HG03520 (cell line): ENCODE measurements around the gene LONP1.
"Not testable (repeated sequence)": the region's sequence is repeated elsewhere in the genome, so short reads cannot be mapped to it uniquely, and the experiment has no call there.

Source experiments
- ATAC-seq: cut with Tn5 transposase; IDR thresholded peaks from one replicate; pipeline ENCODE4 v1.9.1; 2021; ENCODE audit warnings: mild to moderate bottlenecking, moderate library complexity; ENCODE audit not compliant: unreplicated experiment

The LONP1 gene

GRCh38 chr19:5693195-5694166 is 26.5 kb downstream of the LONP1 start:
- ATAC-seq, result no peak

GRCh38 chr19:5692723-5693194 is 27.2 kb downstream of the LONP1 start:
- no peak for ATAC-seq

- no peak for ATAC-seq
Measured at GRCh38 chr19:5691822-5692722, 27.9 kb downstream of the LONP1 start.

GRCh38 chr19:5690955-5691821 is 28.8 kb downstream of the LONP1 start:
- ATAC-seq, result no peak

- ATAC-seq, result peak; percentile 43
Measured at GRCh38 chr19:5690125-5690954, 29.6 kb downstream of the LONP1 start, which contains the start of gene RPL36. TSS of gene RPL36 (plus strand) at chr19:5690295. CDS start at chr19:5690508, 213 bp downstream.

- not testable (repeated sequence) for ATAC-seq
Measured at GRCh38 chr19:5688262-5688881, 31.6 kb downstream of the LONP1 start.

GRCh38 chr19:5687360-5688198 is 32.4 kb downstream of the LONP1 start:
- no peak for ATAC-seq

GRCh38 chr19:5686647-5687359 is 33.1 kb downstream of the LONP1 start:
- peak; percentile 39 for ATAC-seq

- ATAC-seq, result no peak
Measured at GRCh38 chr19:5686326-5686646, 33.7 kb downstream of the LONP1 start.

- ATAC-seq, result no peak
Measured at GRCh38 chr19:5684694-5685430, 35.1 kb downstream of the LONP1 start.

- no peak for ATAC-seq
Measured at GRCh38 chr19:5683177-5683886, 36.6 kb downstream of the LONP1 start.

GRCh38 chr19:5682107-5682482 is 37.9 kb downstream of the LONP1 start:
- ATAC-seq, result no peak

- ATAC-seq, result no peak
Measured at GRCh38 chr19:5681391-5682106, 38.4 kb downstream of the LONP1 start.

GRCh38 chr19:5680437-5681368 is 39.2 kb downstream of the LONP1 start, which contains the start of the genes HSD11B1L and MICOS13:
TSS of gene HSD11B1L (plus strand) at chr19:5681027. CDS start at chr19:5684833, 3,806 bp downstream.
TSS of gene MICOS13 (minus strand) at chr19:5680516. CDS start at chr19:5680486, 30 bp downstream.
- peak; percentile 82 for ATAC-seq
